ENCODE measurements around the gene EN2. TPM values are rescaled to one million over a fixed set of nuclear protein-coding genes. Genes with fewer than 3 reads are reported as not detected.

The EN2 gene
- total RNA-seq, 2 experiments from 2014 or later: not detected

- Mint-ChIP-seq H3K27me3 (peaks cover 65% of the 10 kb centered on the region), H3K36me3 (ENCODE audit: low read depth) (no peaks in the 10 kb centered on the region), H3K4me1 (ENCODE audit: low read depth) (no peaks in the 10 kb centered on the region), H3K4me3 (no peak overlapping the region), H3K9me3 (no peaks in the 10 kb centered on the region), H3K27ac (no peak overlapping the region)
- intact Hi-C loops (cut with DNase I, micrococcal nuclease): no loop called here
- CTCF ChIA-PET: no interaction called here
- Histone ChIP-seq H3K4me3 (ENCODE audit: low read length) (no peak overlapping the region), H3K27me3 (ENCODE audit: control insufficient read depth in 1 of 2, insufficient read depth in 2 of 2, low read length in 2 of 2) (peaks cover 0 to 8% of the 10 kb centered on the region in 2 experiments), H3K36me3 (ENCODE audit: insufficient read depth, low read length) (no peaks in the 10 kb centered on the region), H3K4me1 (ENCODE audit: insufficient read depth, low read length) (no peaks in the 10 kb centered on the region), H3K9me3 (ENCODE audit: control insufficient read depth in 1 of 2, insufficient read depth in 1 of 2, low read length in 2 of 2) (peaks cover 0 to 9% of the 10 kb centered on the region in 2 experiments), H3K27ac (ENCODE audit: low read depth in 1 of 2, low read length in 2 of 2) (no peak overlapping the region)
- DNase-seq: no peak
- TF ChIP-seq CTCF (IDR thresholded peaks at IDR 0.05): no peak
- ATAC-seq (ENCODE audit: poor library complexity): no peak
- POLR2A ChIA-PET: no interaction called here
These were observed 27.3 kb upstream of the EN2 start for GRCh38 chr7:155430606-155431005.

GRCh38 chr7:155431231-155431630, 26.7 kb upstream of the EN2 start:
- peaks cover 4 to 14% of the 10 kb centered on the region in 2 experiments for H3K27me3 ChIP-seq (ENCODE audit: control insufficient read depth in 1 of 2, insufficient read depth in 2 of 2, low read length in 2 of 2)
- no peak for ATAC-seq (ENCODE audit: poor library complexity)
- no peak overlapping the region for H3K27ac Mint-ChIP-seq
- H3K4me3 ChIP-seq (ENCODE audit: low read length): no peak overlapping the region
- H3K4me3 Mint-ChIP-seq: no peak overlapping the region
- no peak for DNase-seq
- no peaks in the 10 kb centered on the region for H3K4me1 ChIP-seq (ENCODE audit: insufficient read depth, low read length)
- intact Hi-C loops (cut with DNase I, micrococcal nuclease): no loop called here
- H3K9me3 Mint-ChIP-seq: no peaks in the 10 kb centered on the region
- H3K27ac ChIP-seq (ENCODE audit: low read depth in 1 of 2, low read length in 2 of 2): no peak overlapping the region
- H3K4me1 Mint-ChIP-seq (ENCODE audit: low read depth): no peaks in the 10 kb centered on the region
- H3K9me3 ChIP-seq (ENCODE audit: control insufficient read depth in 1 of 2, insufficient read depth in 1 of 2, low read length in 2 of 2): peaks cover 0 to 9% of the 10 kb centered on the region in 2 experiments
- H3K27me3 Mint-ChIP-seq: peaks cover 65% of the 10 kb centered on the region
- CTCF ChIA-PET: no interaction called here
- no peaks in the 10 kb centered on the region for H3K36me3 Mint-ChIP-seq (ENCODE audit: low read depth)
- TF ChIP-seq CTCF (IDR thresholded peaks at IDR 0.05): no peak
- H3K36me3 ChIP-seq (ENCODE audit: insufficient read depth, low read length): no peaks in the 10 kb centered on the region
- POLR2A ChIA-PET: no interaction called here

GRCh38 chr7:155431711-155432110, 26.2 kb upstream of the EN2 start:
- no peak overlapping the region for H3K27ac Mint-ChIP-seq
- H3K27me3 Mint-ChIP-seq: peaks cover 70% of the 10 kb centered on the region
- TF ChIP-seq CTCF (IDR thresholded peaks at IDR 0.05): no peak
- H3K4me1 Mint-ChIP-seq (ENCODE audit: low read depth): no peaks in the 10 kb centered on the region
- Histone ChIP-seq H3K27me3 (ENCODE audit: control insufficient read depth in 1 of 2, insufficient read depth in 2 of 2, low read length in 2 of 2) (peaks cover 8 to 19% of the 10 kb centered on the region in 2 experiments), H3K36me3 (ENCODE audit: insufficient read depth, low read length) (no peaks in the 10 kb centered on the region), H3K9me3 (ENCODE audit: control insufficient read depth in 1 of 2, insufficient read depth in 1 of 2, low read length in 2 of 2) (peaks cover 0 to 9% of the 10 kb centered on the region in 2 experiments), H3K4me1 (ENCODE audit: insufficient read depth, low read length) (no peaks in the 10 kb centered on the region), H3K27ac (ENCODE audit: low read depth in 1 of 2, low read length in 2 of 2) (no peak overlapping the region), H3K4me3 (ENCODE audit: low read length) (no peak overlapping the region)
- ChIA-PET CTCF (no interaction called here), POLR2A (no interaction called here)
- no peak for ATAC-seq (ENCODE audit: poor library complexity)
- no peak for DNase-seq
- H3K4me3 Mint-ChIP-seq: no peak overlapping the region
- intact Hi-C loops (cut with DNase I, micrococcal nuclease): no loop called here
- H3K9me3 Mint-ChIP-seq: peaks cover 2% of the 10 kb centered on the region
- H3K36me3 Mint-ChIP-seq (ENCODE audit: low read depth): no peaks in the 10 kb centered on the region

All from CD4-positive, alpha-beta T cell (primary cell).